ENCODE data around the gene SLC7A14.
A peak's percentile ranks its signal among the peaks of the same experiment; 100 is the strongest.
"Not testable (repeated sequence)": the region's sequence is repeated elsewhere in the genome, so short reads cannot be mapped to it uniquely, and the experiment has no call there.

Gene SLC7A14

GRCh38 chr3:170593634-170594033 lies 7.8 kb upstream of the SLC7A14 start:
- no peak for DNase-seq (ENCODE audit: low read depth in 3 of 3)

- no peak for DNase-seq (ENCODE audit: low read depth in 3 of 3)
These were observed 3.2 kb upstream of the SLC7A14 start for GRCh38 chr3:170589113-170589512.

GRCh38 chr3:170585008-170585936 lies 603 bp downstream of the SLC7A14 start:
- DNase-seq (ENCODE audit: low read depth in 3 of 3) = no peak

GRCh38 chr3:170584585-170585007 lies 1.3 kb downstream of the SLC7A14 start:
- DNase-seq (ENCODE audit: low read depth in 3 of 3) = peak; percentile 13 to 50 (median 14)

GRCh38 chr3:170579646-170580045 lies 6.2 kb downstream of the SLC7A14 start:
- no peak for DNase-seq (ENCODE audit: low read depth in 3 of 3)

GRCh38 chr3:170572665-170573253 lies 13.1 kb downstream of the SLC7A14 start:
- DNase-seq (ENCODE audit: low read depth in 3 of 3) = peak in 1 of 3 donors; percentile 21

GRCh38 chr3:170567598-170567997 lies 18.3 kb downstream of the SLC7A14 start:
- not testable (repeated sequence) for DNase-seq (ENCODE audit: low read depth in 3 of 3)

- no peak for DNase-seq (ENCODE audit: low read depth in 3 of 3)
These were observed 19.5 kb downstream of the SLC7A14 start for GRCh38 chr3:170566413-170566812.

GRCh38 chr3:170565495-170565894 lies 20.4 kb downstream of the SLC7A14 start:
- no peak for DNase-seq (ENCODE audit: low read depth in 3 of 3)

GRCh38 chr3:170564664-170565063 lies 21.2 kb downstream of the SLC7A14 start:
- DNase-seq (ENCODE audit: low read depth in 3 of 3) = no peak

- DNase-seq (ENCODE audit: low read depth in 3 of 3) = peak in 1 of 3 donors; percentile 12
These were observed 22.0 kb downstream of the SLC7A14 start for GRCh38 chr3:170563712-170564423.

- DNase-seq (ENCODE audit: low read depth in 3 of 3) = no peak
These were observed 23.8 kb downstream of the SLC7A14 start for GRCh38 chr3:170562080-170562479.

GRCh38 chr3:170560717-170561382 lies 25.0 kb downstream of the SLC7A14 start:
- DNase-seq (ENCODE audit: low read depth in 3 of 3) = no peak

- no peak for DNase-seq (ENCODE audit: low read depth in 3 of 3)
These were observed 25.6 kb downstream of the SLC7A14 start for GRCh38 chr3:170560296-170560695.

GRCh38 chr3:170558427-170558826 lies 27.4 kb downstream of the SLC7A14 start:
- DNase-seq (ENCODE audit: low read depth in 3 of 3) = no peak

GRCh38 chr3:170555329-170555728 lies 30.5 kb downstream of the SLC7A14 start:
- DNase-seq (ENCODE audit: low read depth in 3 of 3) = no peak

- DNase-seq (ENCODE audit: low read depth in 3 of 3) = no peak
These were observed 31.8 kb downstream of the SLC7A14 start for GRCh38 chr3:170553788-170554757.

- DNase-seq (ENCODE audit: low read depth in 3 of 3) = no peak
These were observed 34.6 kb downstream of the SLC7A14 start for GRCh38 chr3:170551252-170551651.

GRCh38 chr3:170542704-170543103 lies 43.2 kb downstream of the SLC7A14 start:
- no peak for DNase-seq (ENCODE audit: low read depth in 3 of 3)

- no peak for DNase-seq (ENCODE audit: low read depth in 3 of 3)
These were observed 46.0 kb downstream of the SLC7A14 start for GRCh38 chr3:170539897-170540296.

GRCh38 chr3:170536712-170537111 lies 49.2 kb downstream of the SLC7A14 start:
- no peak for DNase-seq (ENCODE audit: low read depth in 3 of 3)
